H1 (cell line): ENCODE measurements around the gene NR3C1. TPM values are rescaled to one million over a fixed set of nuclear protein-coding genes. Genes with fewer than 3 reads are reported as not detected.

Source experiments
- CTCF ChIA-PET: fragments of 300-600 bp; sonication (Branson Sonifier 250); formaldehyde crosslinking; loops from one replicate; lab custom pipeline; 2021; ENCODE audit not compliant: partially characterized antibody; lab: Charles Lee
- POLR2A ChIA-PET: fragments of 300-600 bp; sonication (Branson Sonifier 250); formaldehyde crosslinking; loops from one replicate; lab custom pipeline; 2021; ENCODE audit warnings: inconsistent platforms; ENCODE audit not compliant: partially characterized antibody; lab: Charles Lee
- DNase-seq, 2 experiments: peaks; one replicate each; pipeline versions ENCODE4 v3.0.0 to v3.0.0-alpha.2; 2010 to 2022; ENCODE audit warnings: low spot score in 2 of 2, low read depth in 1 of 2, mixed read lengths in 1 of 2
- FAIRE-seq: peaks from 2 replicates; lab custom pipeline; 2011; peaks lifted over from hg19 to GRCh38; lab: Jason Lieb, UNC
- H2AFZ ChIP-seq: 2 replicates; pipeline ENCODE4 v1.8.1; 2012; ENCODE audit warnings: low read length, inconsistent platforms
- H2AK5ac ChIP-seq: 2 replicates; pipeline ENCODE4 v1.6.1; 2013; ENCODE audit warnings: low read depth, low read length
- H2BK120ac ChIP-seq: replicated peaks from 2 replicates; pipeline ENCODE3; 2013; ENCODE audit warnings: low read depth, low read length, inconsistent platforms
- H2BK12ac ChIP-seq: 2 replicates; pipeline ENCODE4 v1.6.1; 2013; ENCODE audit warnings: low read depth, low read length
- H2BK15ac ChIP-seq: 2 replicates; pipeline ENCODE4 v1.6.1; 2013; ENCODE audit warnings: low read length
- H2BK20ac ChIP-seq: 2 replicates; pipeline ENCODE4 v1.6.1; 2013; ENCODE audit warnings: low read length
- H2BK5ac ChIP-seq: 2 replicates; pipeline ENCODE4 v1.6.1; 2013; ENCODE audit warnings: low read depth, low read length
- H3K14ac ChIP-seq: 2 replicates; pipeline ENCODE4 v1.6.1; 2013; ENCODE audit warnings: inconsistent platforms; ENCODE audit not compliant: insufficient read length
- H3K18ac ChIP-seq: 2 replicates; pipeline ENCODE4 v1.6.1; 2013; ENCODE audit warnings: low read length; ENCODE audit errors: extremely low read depth
- H3K23ac ChIP-seq: 2 replicates; pipeline ENCODE4 v1.6.1; 2013; ENCODE audit warnings: inconsistent platforms; ENCODE audit not compliant: insufficient read length
- H3K23me2 ChIP-seq: 2 replicates; pipeline ENCODE4 v1.6.1; 2013; ENCODE audit warnings: low read depth, low read length
- H3K27ac ChIP-seq: 2 replicates; pipeline ENCODE4 v1.6.1; 2011; ENCODE audit warnings: low read depth, low read length, inconsistent platforms
- H3K27me3 ChIP-seq, 4 experiments: replicated peaks in 1 of 4; 1 replicate in 1 of 4; 2 replicates in 3 of 4; pipeline versions ENCODE4 v1.6.1 to v1.8.1; 2011 to 2013; ENCODE audit warnings: low read length in 3 of 4, mild to moderate bottlenecking in 3 of 4, inconsistent platforms in 2 of 4, mixed read lengths in 2 of 4, moderate library complexity in 1 of 4; ENCODE audit not compliant: control insufficient read depth in 3 of 4, insufficient read depth in 3 of 4; ENCODE audit errors: extremely low read depth in 1 of 4
- H3K36me3 ChIP-seq, 4 experiments: 2 replicates each; pipeline versions ENCODE4 v1.6.1 to v1.8.1; 2011 to 2013; ENCODE audit warnings: mild to moderate bottlenecking in 4 of 4, low read length in 3 of 4, moderate library complexity in 2 of 4, control low read depth in 1 of 4, inconsistent platforms in 1 of 4; ENCODE audit not compliant: insufficient read depth in 4 of 4, control insufficient read depth in 2 of 4
- H3K4ac ChIP-seq: replicated peaks from 2 replicates; pipeline ENCODE3; 2013; ENCODE audit warnings: low read length, low read depth, mixed read lengths, inconsistent platforms; ENCODE audit not compliant: insufficient read length
- H3K4me1 ChIP-seq, 4 experiments: replicated peaks in 1 of 4; 1 replicate in 1 of 4; 2 replicates in 3 of 4; pipeline versions ENCODE4 v1.6.1 to v1.8.1; 2011 to 2013; ENCODE audit warnings: low read length in 3 of 4, inconsistent platforms in 2 of 4, mixed read lengths in 1 of 4; ENCODE audit not compliant: insufficient read depth in 4 of 4, control insufficient read depth in 3 of 4
- H3K4me2 ChIP-seq, 2 experiments: 2 replicates each; pipeline versions ENCODE4 v1.6.1 to v1.8.1; 2011 to 2013; ENCODE audit warnings: low read depth in 2 of 2, low read length in 2 of 2, control low read depth in 1 of 2, inconsistent platforms in 1 of 2, mild to moderate bottlenecking in 1 of 2; ENCODE audit not compliant: insufficient read depth in 1 of 2
- H3K4me3 ChIP-seq, 4 experiments: fragments of 200-600, 300-600 bp in 1 of 4; sonication (generic), shearing (Covaris generic), sonication (Bioruptor Twin) in 1 of 4; 2 replicates each; pipeline versions ENCODE4 v1.5.1 to v1.8.1; 2011 to 2016; ENCODE audit warnings: low read length in 4 of 4, low read depth in 3 of 4, control low read depth in 2 of 4, inconsistent platforms in 2 of 4, mild to moderate bottlenecking in 2 of 4, mixed read lengths in 1 of 4, moderate library complexity in 1 of 4; ENCODE audit not compliant: insufficient read depth in 2 of 4; ENCODE audit errors: extremely low read depth in 1 of 4
- H3K56ac ChIP-seq: replicated peaks from 2 replicates; pipeline ENCODE3; 2013; ENCODE audit warnings: low read depth, mild to moderate bottlenecking, mixed read lengths, low read length, inconsistent platforms; ENCODE audit not compliant: insufficient read length
- H3K79me1 ChIP-seq: 2 replicates; pipeline ENCODE4 v1.6.1; 2013; ENCODE audit warnings: low read depth, low read length, control low read depth
- H3K79me2 ChIP-seq, 2 experiments: 2 replicates each; pipeline versions ENCODE4 v1.6.1 to v1.8.1; 2012 to 2013; ENCODE audit warnings: low read length in 2 of 2, mild to moderate bottlenecking in 2 of 2, inconsistent platforms in 1 of 2; ENCODE audit not compliant: insufficient read depth in 2 of 2, control insufficient read depth in 1 of 2
- H3K9ac ChIP-seq, 4 experiments: replicated peaks in 1 of 4; 1 replicate in 1 of 4; 2 replicates in 3 of 4; pipeline versions ENCODE4 v1.6.1 to v1.8.1; 2011 to 2013; ENCODE audit warnings: low read depth in 3 of 4, low read length in 3 of 4, control low read depth in 2 of 4, mild to moderate bottlenecking in 2 of 4, moderate library complexity in 2 of 4, inconsistent platforms in 1 of 4; ENCODE audit errors: extremely low read depth in 1 of 4
- H3K9me3 ChIP-seq, 2 experiments: 2 replicates each; pipeline versions ENCODE4 v1.6.1 to v1.8.1; 2012 to 2013; ENCODE audit warnings: mild to moderate bottlenecking in 2 of 2, moderate library complexity in 2 of 2, control low read depth in 1 of 2, inconsistent platforms in 1 of 2, low read depth in 1 of 2, low read length in 1 of 2, mixed read lengths in 1 of 2; ENCODE audit not compliant: insufficient read depth in 2 of 2
- H4K20me1 ChIP-seq, 2 experiments: replicated peaks in 1 of 2; 2 replicates each; pipeline versions ENCODE3 to v1.8.1; 2011 to 2013; ENCODE audit warnings: inconsistent platforms in 2 of 2, low read length in 2 of 2, mild to moderate bottlenecking in 1 of 2; ENCODE audit not compliant: insufficient read depth in 2 of 2, control insufficient read depth in 1 of 2
- H4K5ac ChIP-seq: 2 replicates; pipeline ENCODE4 v1.6.1; 2013; ENCODE audit warnings: low read length, low read depth, mixed read lengths, inconsistent platforms; ENCODE audit not compliant: insufficient read length
- H4K8ac ChIP-seq: 2 replicates; pipeline ENCODE4 v1.8.0; 2013; ENCODE audit warnings: mild to moderate bottlenecking, moderate library complexity, low read length, inconsistent platforms; ENCODE audit not compliant: insufficient read depth; ENCODE audit errors: extremely low read depth
- H4K91ac ChIP-seq: replicated peaks from 2 replicates; pipeline ENCODE3; 2013; ENCODE audit warnings: low read length, mixed read lengths, inconsistent platforms; ENCODE audit not compliant: insufficient read length
- EGR1 ChIP-seq: IDR thresholded peaks from 2 replicates; pipeline ENCODE4 v1.6.1; 2011; ENCODE audit warnings: low read depth, low read length, borderline replicate concordance
- EZH2 ChIP-seq: fragments of 200-600 bp; sonication (generic); IDR thresholded peaks from 2 replicates; pipeline ENCODE4 v1.7.1; 2012; ENCODE audit warnings: low read depth, mild to moderate bottlenecking, moderate library complexity, low read length, inconsistent platforms; ENCODE audit not compliant: severe bottlenecking
- GABPA ChIP-seq: IDR thresholded peaks from 2 replicates; pipeline ENCODE4 v1.6.1; 2011; ENCODE audit warnings: mild to moderate bottlenecking, low read length, moderate library complexity, borderline replicate concordance; ENCODE audit not compliant: insufficient read depth
- KDM4A ChIP-seq: IDR thresholded peaks from one replicate; pipeline ENCODE4 v1.7.1; 2012; ENCODE audit warnings: low read depth, mild to moderate bottlenecking, moderate library complexity, low read length, inconsistent platforms; ENCODE audit not compliant: severe bottlenecking
- RFX5 ChIP-seq: IDR thresholded peaks from 2 replicates; pipeline ENCODE4 v1.6.1; 2011; ENCODE audit warnings: low read depth, low read length, improper control_type of control experiment, borderline replicate concordance
- SIRT6 ChIP-seq: IDR thresholded peaks from one replicate; pipeline ENCODE4 v1.7.1; 2012; ENCODE audit warnings: low read length, inconsistent platforms
- SRF ChIP-seq: IDR thresholded peaks from 2 replicates; pipeline ENCODE4 v1.6.1; 2011; ENCODE audit warnings: mild to moderate bottlenecking, low read depth, low read length, moderate library complexity
- TAF1 ChIP-seq: IDR thresholded peaks from 2 replicates; pipeline ENCODE4 v1.6.1; 2011; ENCODE audit warnings: mild to moderate bottlenecking, low read depth, low read length
- ZNF274 ChIP-seq: IDR thresholded peaks from 2 replicates; pipeline ENCODE4 v1.7.0; 2012; ENCODE audit warnings: low read length, borderline replicate concordance; ENCODE audit errors: extremely low read depth
- WGBS, 2 experiments: shearing (Covaris generic) in 1 of 2; methylation state at CpG; one replicate each; pipeline versions ENCODE4 v1.1.6 to v1.1.7; 2013 to 2015; ENCODE audit warnings: low lambda C conversion rate in 2 of 2, mixed read lengths in 2 of 2, inconsistent platforms in 1 of 2, low coverage in 1 of 2, missing lambda C conversion rate in 1 of 2; ENCODE audit not compliant: insufficient replicate concordance in 2 of 2, insufficient coverage in 1 of 2, insufficient read length in 1 of 2; ENCODE audit errors: extremely low coverage in 1 of 2, missing lambda C conversion rate in 1 of 2; 5-methylcytosine and 5-hydroxymethylcytosine counted together
- polyA plus RNA-seq, 7 experiments: library from polyadenylated mRNA; depleted of rRNA in 3 of 7; stranded (reverse) in 5 of 7; unstranded in 2 of 7; fragments of >200 nt in 5 of 7; fragments of 200-250 nt in 2 of 7; gene quantifications; 1 replicate in 5 of 7; 2 replicates in 1 of 7; 4 replicates in 1 of 7; pipeline versions ENCODE4 v1.2.1 to v1.2.3, GENCODE V29; 2011 to 2013; ENCODE audit warnings: missing spikeins in 2 of 7, mixed read lengths in 2 of 7
- total RNA-seq: library from RNA; stranded (reverse); fragmentation: NEBNext Ultra II Directional; extraction: Animal tissue kit (Norgen Biotek cat#: 25700); gene quantifications from 2 replicates; pipeline ENCODE4 v1.2.1, GENCODE V29; 2021

NR3C1 gene
- total and polyA plus RNA-seq, 2 of the 8 experiments (the other 6 are each of a cell fraction or from before 2014, with no cell fraction given): 1.7 to 5.4 TPM

DNA sequence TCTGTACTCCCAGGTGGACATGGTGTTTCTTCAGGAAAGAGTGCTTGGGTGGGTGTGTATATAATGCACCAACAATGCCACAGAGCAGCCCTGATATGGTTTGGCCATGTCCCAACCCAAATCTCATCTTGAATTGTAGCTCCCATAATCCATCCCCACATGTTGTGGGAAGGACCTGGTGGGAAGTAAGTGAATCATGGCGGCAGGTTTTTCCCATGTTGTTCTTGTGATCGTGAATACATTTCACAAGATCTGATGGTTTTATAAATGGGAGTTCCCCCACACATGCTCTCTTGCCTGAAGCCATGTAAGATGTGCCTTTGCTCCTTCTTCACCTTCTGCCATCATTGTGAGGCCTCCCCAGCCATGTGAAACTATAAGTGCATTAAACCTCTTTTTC lies 158.5 kb downstream of the NR3C1 start:
- no peak overlapping the region for H3K9ac ChIP-seq
- H3K27me3 ChIP-seq: no peaks in the 10 kb centered on the region
- no peak overlapping the region for H3K4ac ChIP-seq
- no peak overlapping the region for H2BK12ac ChIP-seq
- 0 out of 4 replicates have a peak, but pooled peaks cover 0 to 2% of the 10 kb centered on the region in 2 experiments for H3K9me3 ChIP-seq
- H2BK120ac ChIP-seq: no peak overlapping the region
- no peak overlapping the region for H3K23ac ChIP-seq
- ChIA-PET CTCF (no interaction called here), POLR2A (no interaction called here)
- H3K23me2 ChIP-seq: peaks cover 7% of the 10 kb centered on the region; the same call in 1 of the 2 replicates
- no peak for TF ChIP-seq TAF1
- TF ChIP-seq SIRT6: no peak
- no peak for TF ChIP-seq RFX5
- no peak for TF ChIP-seq EZH2
- TF ChIP-seq GABPA: no peak
- no peak for TF ChIP-seq KDM4A
- TF ChIP-seq EGR1: no peak
- no peak for TF ChIP-seq ZNF274
- TF ChIP-seq SRF: no peak
- no peak overlapping the region for H3K14ac ChIP-seq
- no peaks in the 10 kb centered on the region for H3K4me1 ChIP-seq
- 90% methylated on average over 2 of the region's 2 CpGs; no CpG with 5 or more reads in 1 of the 2 experiments for WGBS, 2 experiments
- H2AFZ ChIP-seq: no peak overlapping the region
- peaks cover 0 to 4% of the 10 kb centered on the region in 2 experiments for H4K20me1 ChIP-seq
- H3K18ac ChIP-seq: no peak overlapping the region
- no peak overlapping the region for H2AK5ac ChIP-seq
- no peak overlapping the region for H2BK15ac ChIP-seq
- H3K79me2 ChIP-seq: no peaks in the 10 kb centered on the region
- no peak overlapping the region for H3K4me2 ChIP-seq
- no peaks in the 10 kb centered on the region for H3K36me3 ChIP-seq
- no peaks in the 10 kb centered on the region for H3K79me1 ChIP-seq
- no peak overlapping the region for H4K91ac ChIP-seq
- H2BK5ac ChIP-seq: no peak overlapping the region
- H4K5ac ChIP-seq: no peak overlapping the region
- H3K27ac ChIP-seq: no peak overlapping the region
- no peak overlapping the region for H4K8ac ChIP-seq
- H2BK20ac ChIP-seq: no peak overlapping the region
- H3K56ac ChIP-seq: no peak overlapping the region
- H3K4me3 ChIP-seq: no peak overlapping the region
- no peak for DNase-seq
- FAIRE-seq: no peak
